DMS79 (cell line): ENCODE results near the gene POLR3G.

Source experiments
- DNase-seq: peaks from one replicate; lab custom pipeline; 2025; lab: John Stamatoyannopoulos, UW

POLR3G gene

DNA sequence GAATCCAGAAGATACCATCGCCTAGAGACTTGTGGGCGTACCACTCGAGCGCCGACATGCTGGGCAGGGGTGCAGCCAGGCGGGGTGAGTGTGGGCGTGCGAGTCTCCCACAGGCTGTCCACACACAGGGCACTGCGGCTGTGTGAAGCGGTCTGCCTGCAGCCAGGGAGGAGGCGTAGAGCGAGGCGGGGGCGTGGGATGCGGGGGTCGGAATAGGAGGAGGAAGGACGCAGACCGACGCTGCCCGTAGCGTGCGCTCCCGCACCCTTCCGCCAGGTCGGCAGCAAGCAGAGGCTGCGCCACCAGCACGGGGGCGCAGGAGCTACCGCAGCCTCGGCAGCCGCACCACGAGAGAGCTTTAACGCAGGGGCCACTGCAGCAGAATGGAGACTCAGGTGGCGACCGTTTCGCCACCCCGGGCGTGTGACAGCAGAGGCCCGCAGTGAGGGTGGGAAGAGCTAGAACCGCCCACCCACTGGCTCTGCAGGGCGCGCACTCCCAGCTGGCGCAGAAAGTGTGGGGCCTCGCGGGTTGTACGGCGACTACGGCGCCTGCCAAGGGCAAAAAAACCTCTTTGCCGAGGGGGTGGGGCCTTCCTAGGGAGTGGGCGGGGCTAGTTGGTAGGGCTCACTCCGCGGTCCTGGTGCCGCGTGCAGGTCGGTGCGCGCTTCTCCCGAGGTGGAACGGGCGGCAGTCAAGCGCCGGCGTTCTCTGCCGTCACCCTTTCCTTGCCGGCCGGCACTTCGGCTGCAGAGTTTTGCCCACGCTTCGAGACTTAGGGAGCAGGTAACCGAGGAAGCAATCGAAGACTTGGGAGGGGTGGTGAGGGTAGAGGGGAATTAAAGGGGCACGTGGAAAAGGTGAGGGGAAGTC is at the start of gene POLR3G, which contains the start of gene MBLAC2:
POLR3G (plus strand) TSS at position 630 of the 873 bp plus-strand sequence. CDS start 10,704 bp downstream, outside the sequence.
MBLAC2 (minus strand) TSS at position 537 of the 873 bp plus-strand sequence; CDS start at position 58, 479 bp downstream.
- no peak for DNase-seq

GRCh38 chr5:90434116-90434714 is 40.4 kb upstream of the POLR3G start:
- DNase-seq: peak; percentile 0

DNA sequence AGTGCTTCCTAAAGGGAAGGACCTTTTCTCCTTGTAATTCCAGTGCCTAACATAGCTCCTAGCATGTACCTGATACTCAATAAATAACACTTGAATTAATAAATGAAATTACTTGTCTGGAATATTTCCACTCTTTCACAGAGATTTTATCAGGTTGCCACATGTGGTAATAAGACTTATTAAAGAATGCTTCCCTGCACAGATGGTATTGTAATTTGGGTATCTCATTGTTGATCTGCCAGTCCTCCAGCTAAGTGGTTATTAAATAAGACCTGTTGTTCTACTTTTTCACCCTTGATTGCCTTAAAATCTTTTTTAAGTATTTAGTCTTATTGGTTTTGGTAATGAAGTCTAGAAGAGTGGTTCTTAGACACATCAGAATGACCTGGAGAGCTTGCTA is 37.0 kb upstream of the POLR3G start:
- peak; percentile 82 for DNase-seq

- peak; percentile 38 for DNase-seq
These were observed 36.6 kb upstream of the POLR3G start for GRCh38 chr5:90438100-90438499.

DNA sequence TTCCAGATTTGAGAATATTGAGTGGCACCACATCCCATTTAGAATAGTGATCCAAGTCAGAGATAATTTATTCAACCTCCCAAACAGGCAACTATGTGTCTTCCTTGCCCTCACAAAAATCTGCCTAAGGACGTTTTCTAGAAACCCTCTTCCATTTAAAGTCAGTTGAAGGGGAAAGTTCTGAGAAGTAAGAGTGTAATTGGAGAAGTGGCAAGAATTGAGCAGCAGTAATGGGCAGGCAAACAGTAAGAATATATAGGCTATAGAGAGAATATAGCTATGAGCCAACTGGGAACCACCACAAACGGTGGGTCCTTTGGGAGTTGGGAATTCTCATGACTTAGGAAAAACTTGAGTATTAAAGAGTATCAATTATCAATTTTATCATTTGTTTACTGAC is 34.0 kb upstream of the POLR3G start:
- DNase-seq: no peak

DNA sequence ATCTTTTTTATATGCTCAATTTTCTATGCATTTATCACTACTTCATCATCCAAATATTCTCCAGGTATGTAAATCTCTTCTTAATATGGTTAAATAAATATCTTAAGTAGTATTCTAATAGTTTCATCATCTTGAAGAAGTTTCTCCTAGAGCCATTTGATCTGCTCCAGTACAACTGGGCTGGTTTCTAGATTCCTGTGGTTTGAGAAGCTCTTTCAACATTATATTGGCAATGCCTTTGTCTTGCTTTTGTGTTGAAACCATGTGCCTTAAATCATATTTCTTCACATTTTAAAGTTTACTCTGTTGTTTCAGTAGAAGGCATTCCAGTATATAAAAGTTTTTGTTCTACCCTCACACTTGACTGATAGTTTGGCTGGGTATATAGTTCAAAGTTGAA is 27.7 kb upstream of the POLR3G start:
- DNase-seq: no peak

DNA sequence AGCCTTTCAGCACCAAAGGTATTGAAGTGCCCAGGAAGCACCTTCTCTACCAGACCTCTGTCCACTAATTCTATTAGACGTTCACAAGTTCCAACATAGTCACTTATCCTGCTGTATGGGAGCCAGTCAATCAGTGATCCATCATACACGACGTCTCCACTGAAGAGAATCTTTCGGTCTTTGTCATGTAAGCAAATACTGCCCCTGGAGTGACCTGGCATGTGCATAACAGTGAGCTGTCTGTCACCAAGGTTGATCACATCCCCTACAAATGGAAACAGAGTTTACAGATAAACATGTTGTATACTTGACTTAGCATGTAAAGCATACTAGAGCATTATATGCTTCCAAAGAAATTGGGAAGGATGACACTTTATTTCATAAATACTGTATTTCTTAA is 13.4 kb upstream of the POLR3G start:
- DNase-seq: no peak

DNA sequence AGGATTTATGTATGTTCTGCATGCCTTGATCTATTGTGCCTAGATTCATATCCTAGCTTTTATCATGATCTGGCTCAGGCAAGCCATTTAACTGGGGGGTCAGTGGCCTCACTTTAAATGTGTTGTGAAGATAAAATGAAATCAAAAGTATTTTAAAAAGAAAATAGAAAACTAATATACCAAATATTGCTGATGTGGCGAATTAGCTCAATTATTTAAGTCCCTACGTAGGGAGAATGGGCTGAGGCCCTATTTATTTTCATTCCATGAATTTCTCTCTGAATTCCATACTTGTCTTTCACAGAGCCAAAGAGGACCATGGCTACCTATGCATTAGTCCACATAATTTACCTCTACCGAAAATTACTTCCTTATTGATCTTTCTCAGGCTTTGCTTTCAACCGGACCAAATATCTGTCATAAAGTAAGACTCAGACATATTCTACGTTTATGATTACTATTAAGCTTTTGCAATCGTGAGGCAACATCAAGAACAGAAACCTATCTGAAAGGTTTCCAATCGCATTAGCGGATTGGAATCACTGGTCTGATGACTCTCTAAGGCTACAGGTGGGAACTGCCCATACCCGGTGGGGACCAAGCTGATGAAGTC is 1.8 kb upstream of the POLR3G start:
- no peak for DNase-seq

GRCh38 chr5:90473396-90474234 is 1.0 kb upstream of the POLR3G start:
- no peak for DNase-seq

- DNase-seq: no peak
These were observed 844 bp downstream of the POLR3G start for GRCh38 chr5:90475436-90475980.

DNA sequence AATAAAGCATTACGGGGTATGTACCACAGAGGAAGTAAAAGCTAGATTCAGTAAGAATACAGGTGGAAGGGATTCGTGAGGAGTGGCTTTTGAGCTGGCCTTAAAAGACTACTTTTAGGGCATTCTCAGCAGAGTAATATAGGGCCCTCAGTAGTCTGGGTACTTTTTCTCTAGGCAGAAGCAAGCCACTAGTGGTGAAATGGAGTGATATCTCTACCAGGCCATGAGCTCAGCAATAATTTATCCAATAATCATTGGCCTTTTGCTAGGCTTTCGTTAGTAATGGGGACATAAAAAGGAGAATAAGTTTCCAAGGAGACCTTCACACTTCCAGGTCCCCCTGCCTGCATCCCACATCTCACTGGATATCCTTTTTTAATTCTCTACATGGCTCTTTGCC is 1.7 kb downstream of the POLR3G start:
- DNase-seq: no peak

DNA sequence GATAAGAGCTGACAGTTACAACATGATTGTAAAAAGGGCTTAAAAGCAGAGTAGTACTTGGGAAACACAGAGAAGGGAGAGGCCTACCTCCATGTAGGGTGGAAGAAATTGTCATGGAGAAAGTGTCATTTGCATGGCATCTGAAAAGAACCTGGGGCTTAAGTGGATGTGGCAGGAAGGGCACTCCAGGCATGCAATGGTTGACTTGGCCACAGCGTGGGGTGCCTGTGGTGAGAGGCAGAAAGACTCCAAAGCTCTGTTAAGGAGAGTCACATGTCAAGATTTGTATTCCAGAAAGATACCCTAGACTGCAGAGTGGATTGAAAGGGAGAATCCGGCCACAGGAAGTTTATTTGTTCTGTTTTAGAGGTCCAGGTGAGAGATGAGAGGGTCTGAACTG is 2.4 kb downstream of the POLR3G start:
- DNase-seq: peak; percentile 29

DNA sequence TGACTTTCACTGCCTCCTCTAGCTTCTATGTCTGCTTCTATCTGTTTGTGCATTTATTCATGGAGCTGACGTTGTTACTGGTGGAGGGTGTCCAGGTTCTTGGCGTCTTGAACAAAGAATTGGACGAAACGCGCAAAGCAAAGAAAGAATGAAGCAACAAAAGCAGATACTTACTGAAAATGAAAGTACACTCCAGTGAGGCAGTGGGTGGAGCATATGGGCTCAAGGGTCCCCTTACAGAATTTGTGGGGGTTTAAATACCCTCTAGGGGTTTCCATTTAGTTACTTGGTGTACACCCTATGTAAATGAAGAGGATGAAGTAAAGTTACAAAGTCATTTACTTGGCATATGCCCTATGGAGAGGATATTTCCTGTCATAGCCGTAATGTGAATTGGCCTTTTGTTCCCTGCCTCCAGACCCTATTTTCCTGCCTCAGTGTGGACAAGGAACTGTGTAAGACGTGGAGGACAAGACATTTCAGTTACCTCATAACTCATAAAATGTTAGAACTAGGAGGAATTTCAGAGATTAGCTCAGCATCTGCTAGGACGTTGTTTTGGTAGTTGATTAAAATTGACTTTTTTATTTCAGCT is 3.1 kb downstream of the POLR3G start:
- DNase-seq: no peak

DNA sequence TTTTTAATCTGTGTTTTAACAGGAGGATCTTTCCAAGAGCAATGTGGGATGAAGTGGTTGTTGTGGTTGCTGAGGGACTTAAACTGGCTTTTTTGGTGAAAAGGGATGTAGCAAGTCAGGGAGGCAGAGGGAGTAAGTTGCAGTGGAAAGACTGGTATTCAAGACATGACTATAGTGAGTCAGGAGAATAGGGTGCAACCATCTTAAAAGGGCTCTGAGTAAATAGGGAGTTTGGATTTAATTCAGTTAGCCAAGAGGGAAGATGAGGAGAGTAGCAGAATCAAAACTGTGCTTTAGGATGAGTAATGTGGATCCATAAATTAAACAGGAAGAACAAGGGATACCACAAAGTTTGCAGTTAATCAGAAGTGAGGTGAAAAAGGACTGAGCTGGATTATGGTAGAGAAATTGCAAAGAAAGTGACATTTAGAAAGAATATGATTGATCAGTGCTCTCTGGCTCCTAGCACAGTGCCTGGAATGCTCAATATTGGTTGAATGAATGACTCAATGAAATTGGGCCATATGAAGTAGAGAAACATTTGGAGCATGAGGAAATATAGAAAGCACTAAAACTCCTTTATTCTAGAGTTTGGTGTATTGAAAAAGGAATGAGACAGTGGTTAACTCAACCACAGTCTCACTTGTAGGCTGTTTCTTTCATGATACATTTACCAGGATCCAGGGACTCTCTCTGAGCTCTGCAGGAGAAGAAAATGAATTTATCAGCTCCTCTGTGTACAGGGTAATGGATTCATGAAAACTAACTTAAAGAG is 5.1 kb downstream of the POLR3G start:
- DNase-seq: no peak

DNA sequence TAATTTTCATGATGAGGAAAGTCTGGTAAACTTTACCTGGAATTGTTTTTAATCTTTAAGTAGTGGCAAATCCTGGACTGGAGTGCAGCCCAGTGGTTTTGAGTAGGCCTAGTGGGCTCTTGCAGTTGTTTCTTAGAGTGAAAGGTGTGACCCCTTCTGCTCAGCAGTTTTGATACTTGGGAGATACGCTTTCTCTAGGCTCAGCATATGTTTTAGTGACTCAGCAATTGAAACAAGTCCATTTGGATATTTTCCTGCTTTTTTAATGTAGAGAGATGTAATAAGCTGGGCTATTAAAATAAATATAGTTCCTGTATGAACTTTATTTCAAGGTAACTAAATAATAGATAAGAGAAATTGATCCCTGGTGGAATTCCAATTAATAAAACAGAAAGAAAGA is 6.0 kb downstream of the POLR3G start:
- no peak for DNase-seq

- DNase-seq: no peak
These were observed 8.5 kb downstream of the POLR3G start for GRCh38 chr5:90483206-90483605.

- DNase-seq: no peak
These were observed 9.9 kb downstream of the POLR3G start for GRCh38 chr5:90484540-90484939.

DNA sequence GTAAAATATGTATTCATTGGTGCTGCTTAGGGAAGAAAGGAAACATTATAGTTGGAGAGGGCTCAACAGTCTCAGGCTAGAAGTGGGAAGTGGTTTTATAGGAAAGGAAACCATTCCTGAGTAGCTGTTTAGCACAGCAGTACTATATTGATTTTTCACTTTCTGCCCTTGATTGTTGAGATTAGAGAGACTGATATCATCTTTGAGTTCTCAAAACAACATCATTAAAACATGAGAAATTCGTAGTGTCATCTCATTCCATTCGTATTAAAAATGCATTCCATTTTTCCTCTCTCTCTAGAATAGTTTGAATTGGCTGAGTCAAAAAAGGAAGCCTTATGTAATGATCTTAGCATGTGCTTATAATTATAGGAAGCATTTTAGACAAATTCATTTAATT is 14.1 kb downstream of the POLR3G start:
- no peak for DNase-seq

GRCh38 chr5:90494043-90494442 is 19.4 kb downstream of the POLR3G start:
- no peak for DNase-seq

DNA sequence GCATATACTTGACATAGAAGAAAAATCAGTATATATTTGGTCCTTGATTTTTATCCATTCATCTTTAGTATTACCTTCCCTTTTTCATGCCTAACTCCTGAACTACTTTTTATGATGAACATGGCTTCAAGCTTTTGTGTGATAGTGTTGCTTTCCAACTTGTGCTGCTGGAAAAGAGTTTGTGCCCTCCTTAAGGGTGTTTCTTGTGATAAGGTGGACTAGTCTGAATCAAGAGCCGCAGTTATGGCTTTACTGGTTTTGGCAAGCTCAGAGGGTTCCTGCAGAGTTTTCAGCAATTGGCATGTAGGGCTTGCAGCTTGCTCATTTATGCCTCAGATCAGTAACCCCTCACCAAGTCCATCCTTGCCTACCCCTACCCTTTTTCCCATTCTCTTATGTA is 20.5 kb downstream of the POLR3G start:
- DNase-seq: no peak

GRCh38 chr5:90503596-90503995 is 28.9 kb downstream of the POLR3G start:
- no peak for DNase-seq
